ENCODE data around the gene KIF20A.
"Not testable (repeated sequence)": the region's sequence is repeated elsewhere in the genome, so short reads cannot be mapped to it uniquely, and the experiment has no call there.

Gene KIF20A

DNA sequence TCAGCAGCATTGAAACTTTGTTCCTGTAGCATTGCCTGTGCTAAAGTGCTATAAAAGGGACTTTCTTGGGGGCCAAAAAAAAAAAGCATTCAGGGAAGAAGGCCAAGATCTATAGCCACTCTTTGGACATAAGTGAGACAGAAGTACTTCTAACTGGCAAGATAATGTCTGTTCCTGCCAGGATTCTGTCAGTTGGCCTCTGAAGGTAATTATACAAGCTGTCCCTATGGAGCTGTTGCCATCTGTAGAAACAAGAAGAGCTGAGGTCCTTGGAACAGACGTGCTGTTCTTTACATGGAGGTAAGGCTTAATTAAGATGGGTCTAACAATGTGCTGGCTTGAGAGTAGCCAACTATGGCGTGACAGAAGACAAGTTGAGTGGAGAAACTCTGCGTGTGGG is 9.7 kb downstream of the KIF20A start:
- no peak for FAIRE-seq

DNA sequence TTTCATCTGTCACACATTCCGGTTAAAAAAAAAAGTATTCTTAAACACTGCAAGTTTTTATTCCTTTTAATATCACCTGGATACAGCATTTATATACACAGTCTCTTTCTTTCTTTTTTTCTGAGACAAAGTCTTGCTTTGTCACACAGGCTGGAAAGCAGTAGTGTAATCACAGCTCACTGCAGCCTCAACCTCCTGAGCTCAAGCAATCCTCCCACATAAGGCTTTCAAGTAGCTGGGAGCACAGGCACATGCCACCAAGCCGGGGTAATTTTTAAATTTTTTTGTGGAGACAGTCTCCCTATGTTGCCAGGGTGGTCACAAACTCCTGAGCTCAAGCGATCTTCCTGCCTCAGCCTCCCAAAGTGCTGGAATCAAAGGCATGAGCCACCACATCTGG is 13.9 kb downstream of the KIF20A start:
- FAIRE-seq = no peak

GRCh38 chr5:138193859-138194258 is 14.9 kb downstream of the KIF20A start:
- FAIRE-seq = not testable (repeated sequence)

GRCh38 chr5:138210985-138211384 is 32.1 kb downstream of the KIF20A start:
- FAIRE-seq = no peak

DNA sequence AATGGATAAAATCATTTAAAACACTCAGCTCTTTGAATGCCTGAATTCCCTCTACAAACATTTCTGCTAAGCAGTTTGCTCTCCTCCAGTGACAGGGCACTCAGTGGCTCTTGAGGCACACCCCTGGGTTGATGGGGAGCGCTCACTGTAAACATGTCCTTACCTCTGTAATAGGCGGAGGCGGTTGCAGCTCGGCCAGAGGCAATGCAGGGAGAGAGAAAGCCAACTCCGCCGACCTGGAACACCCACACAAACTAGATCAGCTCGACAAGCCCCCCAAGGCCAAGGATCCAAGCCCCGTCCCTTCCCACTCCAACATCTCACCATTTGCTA is 33.9 kb downstream of the KIF20A start:
- no peak for FAIRE-seq

GRCh38 chr5:138213161-138214029 is 34.5 kb downstream of the KIF20A start, which contains the start of gene CDC23:
TSS of gene CDC23 (minus strand) at chr5:138213323. CDS start at chr5:138213312, 11 bp downstream.
- peak; percentile 87 for FAIRE-seq

GRCh38 chr5:138216799-138217198 is 37.9 kb downstream of the KIF20A start:
- FAIRE-seq = no peak

DNA sequence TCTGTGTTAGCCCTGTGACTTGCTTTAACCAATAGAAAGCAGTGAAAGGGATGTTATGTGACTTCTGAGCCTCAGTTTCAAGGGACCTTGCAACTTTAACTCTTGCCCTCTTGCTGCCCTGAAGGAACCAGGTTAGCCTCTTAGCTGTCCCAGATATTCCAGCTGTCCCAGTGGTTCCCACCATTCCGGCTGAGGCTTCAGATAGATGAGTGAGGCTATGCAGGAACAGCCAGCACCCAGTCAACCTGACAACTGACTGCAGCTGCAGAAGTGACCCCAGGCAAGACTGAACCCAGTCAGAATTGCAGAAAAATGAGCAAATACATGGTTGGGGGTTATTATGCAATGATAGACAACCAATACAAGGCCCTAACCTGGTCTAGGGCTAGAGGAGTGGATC is 44.6 kb downstream of the KIF20A start:
- FAIRE-seq = no peak

DNA sequence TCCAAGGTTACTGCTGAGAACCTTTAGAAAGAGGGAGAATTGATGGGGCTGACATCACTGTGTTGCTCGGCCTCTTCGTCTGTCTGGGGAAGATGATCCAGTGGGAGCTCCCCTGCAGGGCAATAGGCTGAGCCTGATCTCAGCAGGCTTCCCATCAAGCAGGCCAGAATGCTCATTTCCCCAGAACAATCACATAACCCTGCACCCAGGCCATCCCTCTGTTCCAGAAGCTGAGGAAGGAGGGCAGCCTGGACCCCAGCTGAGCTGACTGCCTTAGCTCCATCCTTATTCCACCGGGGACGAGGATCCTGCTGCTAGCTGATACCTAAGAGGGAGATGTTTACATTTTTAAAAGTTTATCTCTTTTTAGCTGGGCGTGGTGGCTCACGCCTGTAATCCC is 45.8 kb downstream of the KIF20A start:
- FAIRE-seq = no peak

DNA sequence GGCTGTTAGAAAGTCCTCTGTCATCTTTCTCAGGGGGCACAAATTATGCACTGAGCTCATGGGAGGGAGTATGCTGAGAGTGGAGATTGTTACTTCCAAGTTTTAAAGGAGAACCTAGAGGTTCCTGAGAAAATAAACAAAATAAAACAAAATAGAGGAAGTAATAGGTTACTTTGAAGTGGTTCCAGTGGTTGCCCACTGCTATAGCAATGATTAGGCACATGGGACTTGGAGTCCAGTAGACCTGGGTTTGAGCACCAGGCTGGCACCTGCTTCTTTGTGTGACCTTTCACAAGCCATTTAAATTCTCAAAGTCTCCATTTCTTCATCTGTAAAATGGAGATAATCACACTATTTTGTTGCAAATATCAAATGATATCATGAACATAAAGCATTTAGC is 48.0 kb downstream of the KIF20A start:
- FAIRE-seq = no peak

DNA sequence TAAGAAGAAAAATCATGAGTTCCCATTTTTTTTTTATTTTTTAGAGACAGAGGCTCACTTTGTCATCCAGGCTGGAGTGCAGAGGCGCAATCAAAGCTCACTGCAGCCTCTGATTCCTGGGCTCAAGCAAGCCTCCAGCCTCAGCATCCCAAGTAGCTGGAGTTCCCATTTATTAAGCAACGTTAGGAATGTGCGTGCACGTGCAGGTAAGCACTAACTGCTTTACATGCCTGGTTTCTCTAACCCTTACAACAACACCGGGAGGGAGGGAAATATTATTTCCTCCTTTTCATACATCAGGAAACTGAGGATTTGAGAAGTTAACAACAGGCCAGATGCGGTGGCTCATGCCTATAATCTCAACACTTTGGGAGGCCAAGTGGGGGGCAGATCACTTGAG is 50.5 kb downstream of the KIF20A start:
- FAIRE-seq = no peak

GRCh38 chr5:138230261-138230660 is 51.3 kb downstream of the KIF20A start:
- FAIRE-seq = no peak

- no peak for FAIRE-seq
Measured at GRCh38 chr5:138230981-138231589, 52.2 kb downstream of the KIF20A start.

- FAIRE-seq = no peak
Measured at GRCh38 chr5:138233280-138233679, 54.4 kb downstream of the KIF20A start.

DNA sequence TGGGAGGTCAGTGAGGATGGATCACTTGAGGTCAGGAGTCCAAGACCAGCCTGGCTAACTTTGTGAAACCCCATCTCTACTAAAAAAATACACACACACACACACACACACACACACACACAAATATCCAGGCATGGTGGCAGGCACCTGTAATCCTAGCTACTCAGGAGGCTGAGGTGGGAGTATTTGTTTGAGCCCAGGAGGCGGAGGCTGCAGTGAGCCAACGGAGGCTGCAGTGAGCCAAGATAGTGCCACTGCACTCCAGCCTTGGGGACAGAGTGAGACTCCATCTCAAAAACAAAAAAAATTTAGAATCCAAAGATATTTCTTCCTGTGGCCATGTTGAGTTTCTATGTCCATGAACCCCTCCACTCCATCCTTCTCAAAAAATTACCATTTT is 55.7 kb downstream of the KIF20A start:
- no peak for FAIRE-seq
